GM13977 (cell line): ENCODE measurements around the gene ZFAND3.

Source experiments
- DNase-seq: peaks from one replicate; pipeline ENCODE4 v3.0.0; 2012; ENCODE audit warnings: low spot score
- CTCF ChIP-seq: IDR thresholded peaks from 2 replicates; pipeline ENCODE4 v1.5.1; 2012; ENCODE audit warnings: mild to moderate bottlenecking, control low read depth; ENCODE audit not compliant: insufficient read depth; ENCODE audit errors: extremely low read depth, missing control alignments
- in situ Hi-C: fragments of 300-500 bp; cut with MboI; formaldehyde crosslinking; loops from one replicate; pipeline ENCODE4 v1.12.0; 2022; ENCODE audit warnings: low sequenced_read_pairs, low pct_unique_long_range_greater_than_20kb, mixed read lengths, inconsistent platforms; ENCODE audit not compliant: unreplicated experiment

Gene ZFAND3

DNA sequence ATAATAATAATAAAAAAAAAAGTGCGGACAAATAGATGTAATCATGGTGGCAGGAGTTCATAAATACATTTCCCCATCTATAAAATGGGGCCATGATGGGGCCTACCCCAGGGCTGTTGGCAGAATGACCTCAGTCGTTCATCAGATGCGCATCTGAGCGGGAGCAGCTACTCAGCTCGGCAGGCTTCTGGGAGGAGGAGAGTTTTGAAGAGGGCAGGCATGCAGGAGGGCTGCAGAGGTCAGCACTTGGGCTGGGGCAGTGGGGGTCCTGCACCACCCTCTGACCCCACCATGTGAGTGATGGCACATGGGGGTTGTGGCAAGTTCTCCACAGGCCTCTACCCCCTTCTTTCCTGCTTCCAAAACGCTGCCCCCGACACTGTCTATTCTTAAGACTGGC, 373.5 kb downstream of the ZFAND3 start:
- in situ Hi-C loops = no loop called here
- DNase-seq = no peak
- no peak for TF ChIP-seq CTCF

GRCh38 chr6:38193481-38194281, 374.2 kb downstream of the ZFAND3 start:
- in situ Hi-C loops = no loop called here
- DNase-seq = no peak
- TF ChIP-seq CTCF = no peak

GRCh38 chr6:38194282-38194572, 374.7 kb downstream of the ZFAND3 start:
- no peak for TF ChIP-seq CTCF
- in situ Hi-C loops = no loop called here
- no peak for DNase-seq

DNA sequence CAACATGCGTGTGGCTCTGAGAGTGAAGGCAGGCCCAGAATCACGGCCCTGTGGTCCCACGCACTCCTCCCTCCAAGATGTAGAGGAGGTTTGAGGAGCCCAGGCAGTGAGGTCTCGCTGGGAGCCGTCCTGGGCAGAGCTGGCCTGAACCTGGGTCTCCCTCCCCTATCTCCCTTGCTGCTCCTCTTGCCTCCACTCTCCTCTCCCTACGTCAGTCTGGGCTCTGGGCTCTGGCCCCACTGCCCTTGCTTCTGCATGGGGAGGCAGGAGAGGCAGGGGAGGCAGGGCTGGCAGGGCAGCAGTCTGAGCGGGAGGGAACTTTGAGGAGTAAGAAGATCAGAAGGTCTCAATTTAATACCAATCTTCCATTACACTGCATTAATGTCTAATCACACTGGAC, 375.1 kb downstream of the ZFAND3 start:
- in situ Hi-C loops = no loop called here
- DNase-seq = no peak
- no peak for TF ChIP-seq CTCF

DNA sequence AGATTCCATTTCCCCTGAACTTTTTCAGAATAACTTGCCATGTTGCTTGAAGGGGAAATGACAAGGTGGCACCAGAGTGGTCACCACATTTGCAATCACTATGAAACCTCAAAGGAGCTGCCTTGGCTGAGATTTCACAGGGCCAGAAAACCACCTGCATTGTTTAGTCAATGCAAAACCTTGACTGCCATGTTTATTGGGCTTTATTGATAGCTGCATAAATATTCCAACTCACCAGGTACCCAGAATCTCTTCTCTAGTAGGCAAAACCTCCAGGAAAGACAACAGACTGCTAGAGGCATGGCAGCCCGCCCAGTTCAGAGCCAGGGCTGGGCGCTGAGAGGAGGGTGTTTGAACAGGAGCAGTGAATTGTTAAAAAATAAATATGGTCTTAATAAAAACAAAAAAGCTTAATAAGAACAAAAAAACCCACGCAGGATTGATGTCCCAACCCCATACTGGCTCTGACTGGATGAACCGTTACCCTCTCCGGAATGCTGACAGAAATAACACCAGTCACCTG, 375.6 kb downstream of the ZFAND3 start:
- TF ChIP-seq CTCF = no peak
- in situ Hi-C loops = no loop called here
- DNase-seq = no peak

- DNase-seq = no peak
- in situ Hi-C loops = no loop called here
- no peak for TF ChIP-seq CTCF
Observed at GRCh38 chr6:38198219-38198618, 378.7 kb downstream of the ZFAND3 start.
